K562 (cell line): Measurements from ENCODE around the gene MMRN2. TPM values are rescaled to one million over a fixed set of nuclear protein-coding genes. Genes with fewer than 3 reads are reported as not detected.

Source experiments
- BACH1 ChIP-seq: fragments of 200-800 bp; sonication (Bioruptor generic); IDR thresholded peaks from 2 replicates; pipeline ENCODE4 v1.6.1; 2016; ENCODE audit warnings: missing genetic modification characterization, missing compliant biosample characterization
- C11orf30 ChIP-seq: fragments of 450-650 bp; IDR thresholded peaks from 2 replicates; pipeline ENCODE4 v1.6.1; 2016; ENCODE audit warnings: low read depth, mild to moderate bottlenecking
- CBFA2T2 ChIP-seq: fragments of 450-650 bp; conservative IDR thresholded peaks from 2 replicates; pipeline ENCODE4 v1.6.1; 2017; ENCODE audit warnings: mild to moderate bottlenecking
- CTBP1 ChIP-seq: fragments of 450-650 bp; IDR thresholded peaks from 2 replicates; pipeline ENCODE4 v1.6.1; 2016; ENCODE audit warnings: borderline replicate concordance
- DDX20 ChIP-seq: fragments of 450-650 bp; IDR thresholded peaks from 2 replicates; pipeline ENCODE4 v1.6.1; 2016; ENCODE audit warnings: missing genetic modification characterization, low read depth, mild to moderate bottlenecking, missing compliant biosample characterization, moderate library complexity
- EP400 ChIP-seq: fragments of 450-650 bp; IDR thresholded peaks from 2 replicates; pipeline ENCODE4 v1.6.1; 2017; ENCODE audit warnings: antibody characterized with exemption, mild to moderate bottlenecking, moderate library complexity
- GATAD2A ChIP-seq: fragments of 450-650 bp; IDR thresholded peaks from 2 replicates; pipeline ENCODE4 v1.6.1; 2017
- HDAC1 ChIP-seq, 2 experiments: fragments of 450-650 bp; IDR thresholded peaks; 2 replicates each; pipeline ENCODE4 v1.6.1; 2016 to 2017; ENCODE audit warnings: inconsistent platforms in 1 of 2, mild to moderate bottlenecking in 1 of 2, moderate library complexity in 1 of 2
- KDM1A ChIP-seq, 2 experiments: fragments of 450-650 bp; IDR thresholded peaks; 2 replicates each; pipeline ENCODE4 v1.6.1; 2016; ENCODE audit warnings: mild to moderate bottlenecking in 2 of 2
- NR2C1 ChIP-seq, 2 experiments: fragments of 450-650 bp; IDR thresholded peaks; 2 replicates each; pipeline ENCODE4 v1.6.1; 2017; ENCODE audit warnings: mild to moderate bottlenecking in 2 of 2, antibody characterized with exemption in 1 of 2, inconsistent platforms in 1 of 2, missing compliant biosample characterization in 1 of 2, missing genetic modification characterization in 1 of 2
- PML ChIP-seq: IDR thresholded peaks from 2 replicates; pipeline ENCODE4 v1.6.1; 2012; ENCODE audit warnings: low read length, inconsistent platforms
- RBM14 ChIP-seq: fragments of 200-400 bp; formaldehyde crosslinking; IDR thresholded peaks from 2 replicates; pipeline ENCODE4 v1.6.1; 2018; ENCODE audit warnings: low read depth, mild to moderate bottlenecking, low read length, moderate library complexity, borderline replicate concordance; ENCODE audit not compliant: insufficient read depth
- SNIP1 ChIP-seq: fragments of 450-650 bp; IDR thresholded peaks from 2 replicates; pipeline ENCODE4 v1.7.1; 2017; ENCODE audit warnings: low read depth, mild to moderate bottlenecking
- WHSC1 ChIP-seq: IDR thresholded peaks from one replicate; pipeline ENCODE4 v1.6.1; 2012; ENCODE audit warnings: low read length, control low read depth, inconsistent platforms
- YBX1 ChIP-seq: fragments of 450-650 bp; IDR thresholded peaks from 2 replicates; pipeline ENCODE4 v1.7.1; 2016; ENCODE audit warnings: mild to moderate bottlenecking
- ZNF584 ChIP-seq: fragments of 200-800 bp; sonication (Bioruptor generic); IDR thresholded peaks from 2 replicates; pipeline ENCODE4 v1.6.1; 2016; ENCODE audit warnings: low read depth, mild to moderate bottlenecking, missing genetic modification characterization, missing compliant biosample characterization
- ZNF586 ChIP-seq: fragments of 450-650 bp; formaldehyde crosslinking; conservative IDR thresholded peaks from 2 replicates; pipeline ENCODE4 v1.4.0; 2020; ENCODE audit warnings: mild to moderate bottlenecking, moderate library complexity
- ZNF75A ChIP-seq: fragments of 450-650 bp; formaldehyde crosslinking; IDR thresholded peaks from 2 replicates; pipeline ENCODE4 v1.4.0; 2020; ENCODE audit warnings: mild to moderate bottlenecking
- ZNF766 ChIP-seq: fragments of 200-800 bp; sonication (Bioruptor generic); conservative IDR thresholded peaks from 2 replicates; pipeline ENCODE4 v1.6.1; 2016; ENCODE audit warnings: missing genetic modification characterization, missing compliant biosample characterization
- polyA plus RNA-seq, 8 experiments: library from polyadenylated mRNA; depleted of rRNA in 4 of 8; stranded (reverse) in 5 of 8; unstranded in 3 of 8; fragments of >200 nt; fragmentation: Nextera tagmentation in 2 of 8; fragmentation: Illumina TruSeq in 1 of 8; extraction: Ambion mirVana in 2 of 8; extraction: Trizol in 1 of 8; gene quantifications; 2 replicates each; pipeline versions ENCODE4 v1.2.1 to v1.2.3, GENCODE V29; 2011 to 2014; ENCODE audit warnings: inconsistent platforms in 1 of 8, missing spikeins in 1 of 8
- total RNA-seq, 7 experiments: library from RNA; depleted of rRNA in 6 of 7; stranded (reverse); fragments of >200 nt in 6 of 7; fragmentation: Illumina TruSeq in 2 of 7; extraction: Trizol in 2 of 7; gene quantifications; 2 replicates each; pipeline versions ENCODE4 v1.2.1 to v1.2.3, GENCODE V29; 2011 to 2021; ENCODE audit warnings: low replicate concordance in 1 of 7
- TF ChIP-seq, protein P1 (sequence below): fragments of 450-650 bp; IDR thresholded peaks from 2 replicates; pipeline ENCODE4 v1.6.1; 2018; ENCODE audit not compliant: partially characterized antibody
- TF ChIP-seq, protein P2 (sequence below), 2 experiments: fragments of 450-650 bp in 1 of 2; IDR thresholded peaks; 2 replicates each; pipeline ENCODE4 v1.6.1; 2011 to 2017; ENCODE audit warnings: low read depth in 2 of 2, antibody characterized with exemption in 1 of 2, borderline replicate concordance in 1 of 2, low read length in 1 of 2, mild to moderate bottlenecking in 1 of 2, mixed read lengths in 1 of 2; ENCODE audit not compliant: control insufficient read depth in 1 of 2

The MMRN2 gene
- total and polyA plus RNA-seq, 9 of the 15 experiments (the other 6 are each of a cell fraction or from before 2014, with no cell fraction given): 0.07 to 2.0 (median 1.2) TPM

DNA sequence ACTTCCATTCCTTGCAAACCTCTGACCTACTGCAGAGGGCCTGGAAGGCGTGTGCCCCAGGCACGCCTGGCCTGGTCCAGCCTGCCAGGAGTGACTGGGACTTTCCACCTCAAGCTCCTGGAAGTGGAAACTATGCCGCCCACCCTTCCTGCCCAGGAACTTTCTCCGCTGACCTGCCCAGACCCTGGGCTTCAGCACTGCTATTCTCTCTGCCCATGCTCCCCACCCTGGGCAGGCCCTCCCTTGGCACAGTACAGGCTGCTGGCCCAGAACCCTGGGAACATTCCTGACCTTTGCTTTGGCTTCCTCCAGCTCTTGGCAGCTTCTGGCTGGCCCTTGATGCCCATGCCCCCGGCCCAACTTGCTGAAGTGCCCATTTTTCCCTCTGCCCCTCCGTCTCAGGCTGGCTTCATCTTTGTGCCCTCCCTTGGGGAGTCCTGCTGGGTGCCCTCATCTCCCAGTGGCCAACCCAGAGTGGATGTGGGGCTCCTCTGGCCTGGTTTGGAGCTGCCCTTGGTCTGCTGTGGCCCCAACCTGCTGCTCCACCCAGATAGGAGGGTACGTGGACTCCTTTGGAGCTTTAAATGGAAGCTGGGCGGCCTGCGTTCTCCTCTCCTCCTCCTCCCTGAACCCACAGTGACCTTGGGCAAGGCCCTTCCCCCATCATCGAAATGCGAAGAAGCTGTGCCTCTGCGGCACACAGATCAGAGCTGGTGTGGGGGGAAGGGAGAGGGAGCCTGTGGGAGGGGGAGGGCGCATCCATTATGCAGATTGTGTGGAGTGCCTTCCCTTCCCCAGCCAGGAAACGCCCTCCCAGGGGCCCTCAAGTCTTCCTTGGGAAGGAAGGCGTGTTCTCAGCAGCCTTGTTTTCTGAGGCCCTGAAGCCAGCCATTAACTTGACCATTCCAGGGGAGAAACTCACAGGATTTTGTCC lies 3.4 kb downstream of the MMRN2 start (continued):
- TF ChIP-seq C11orf30 (no peak), WHSC1 (no peak), PML (no peak), SNIP1 (no peak), ZNF586 (no peak), NR2C1 (IDR thresholded peaks at IDR 0.05) (peak; percentile 63; the same call in 1 of the 2 replicates), NR2C1 (tag; IDR thresholded peaks at IDR 0.05) (no peak), CTBP1 (peak; percentile 38; the same call in 1 of the 2 replicates), EP400 (peak; percentile 23; the same call in 1 of the 2 replicates), ZNF766 (no peak), KDM1A (IDR thresholded peaks at IDR 0.05) (peak; percentile 20 to 73; a peak in 1 of 4 replicates), HDAC1 (IDR thresholded peaks at IDR 0.05) (peak in 1 of 2 experiments; percentile 15; a peak in 1 of 4 replicates), DDX20 (tag) (no peak), CBFA2T2 (0 out of 2 replicates have a peak, but pooled peaks have one; percentile 23), ZNF75A (CRISPR knock-in tag) (no peak), ZNF584 (CRISPR knock-in tag) (no peak), YBX1 (no peak), BACH1 (no peak), GATAD2A (no peak), RBM14 (no peak)
- TF ChIP-seq, protein P1, sequence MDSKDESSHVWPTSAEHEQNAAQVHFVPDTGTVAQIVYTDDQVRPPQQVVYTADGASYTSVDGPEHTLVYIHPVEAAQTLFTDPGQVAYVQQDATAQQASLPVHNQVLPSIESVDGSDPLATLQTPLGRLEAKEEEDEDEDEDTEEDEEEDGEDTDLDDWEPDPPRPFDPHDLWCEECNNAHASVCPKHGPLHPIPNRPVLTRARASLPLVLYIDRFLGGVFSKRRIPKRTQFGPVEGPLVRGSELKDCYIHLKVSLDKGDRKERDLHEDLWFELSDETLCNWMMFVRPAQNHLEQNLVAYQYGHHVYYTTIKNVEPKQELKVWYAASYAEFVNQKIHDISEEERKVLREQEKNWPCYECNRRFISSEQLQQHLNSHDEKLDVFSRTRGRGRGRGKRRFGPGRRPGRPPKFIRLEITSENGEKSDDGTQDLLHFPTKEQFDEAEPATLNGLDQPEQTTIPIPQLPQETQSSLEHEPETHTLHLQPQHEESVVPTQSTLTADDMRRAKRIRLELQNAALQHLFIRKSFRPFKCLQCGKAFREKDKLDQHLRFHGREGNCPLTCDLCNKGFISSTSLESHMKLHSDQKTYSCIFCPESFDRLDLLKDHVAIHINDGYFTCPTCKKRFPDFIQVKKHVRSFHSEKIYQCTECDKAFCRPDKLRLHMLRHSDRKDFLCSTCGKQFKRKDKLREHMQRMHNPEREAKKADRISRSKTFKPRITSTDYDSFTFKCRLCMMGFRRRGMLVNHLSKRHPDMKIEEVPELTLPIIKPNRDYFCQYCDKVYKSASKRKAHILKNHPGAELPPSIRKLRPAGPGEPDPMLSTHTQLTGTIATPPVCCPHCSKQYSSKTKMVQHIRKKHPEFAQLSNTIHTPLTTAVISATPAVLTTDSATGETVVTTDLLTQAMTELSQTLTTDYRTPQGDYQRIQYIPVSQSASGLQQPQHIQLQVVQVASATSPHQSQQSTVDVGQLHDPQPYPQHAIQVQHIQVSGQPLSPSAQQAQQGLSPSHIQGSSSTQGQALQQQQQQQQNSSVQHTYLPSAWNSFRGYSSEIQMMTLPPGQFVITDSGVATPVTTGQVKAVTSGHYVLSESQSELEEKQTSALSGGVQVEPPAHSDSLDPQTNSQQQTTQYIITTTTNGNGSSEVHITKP: peak; percentile 22
- TF ChIP-seq, protein P2, sequence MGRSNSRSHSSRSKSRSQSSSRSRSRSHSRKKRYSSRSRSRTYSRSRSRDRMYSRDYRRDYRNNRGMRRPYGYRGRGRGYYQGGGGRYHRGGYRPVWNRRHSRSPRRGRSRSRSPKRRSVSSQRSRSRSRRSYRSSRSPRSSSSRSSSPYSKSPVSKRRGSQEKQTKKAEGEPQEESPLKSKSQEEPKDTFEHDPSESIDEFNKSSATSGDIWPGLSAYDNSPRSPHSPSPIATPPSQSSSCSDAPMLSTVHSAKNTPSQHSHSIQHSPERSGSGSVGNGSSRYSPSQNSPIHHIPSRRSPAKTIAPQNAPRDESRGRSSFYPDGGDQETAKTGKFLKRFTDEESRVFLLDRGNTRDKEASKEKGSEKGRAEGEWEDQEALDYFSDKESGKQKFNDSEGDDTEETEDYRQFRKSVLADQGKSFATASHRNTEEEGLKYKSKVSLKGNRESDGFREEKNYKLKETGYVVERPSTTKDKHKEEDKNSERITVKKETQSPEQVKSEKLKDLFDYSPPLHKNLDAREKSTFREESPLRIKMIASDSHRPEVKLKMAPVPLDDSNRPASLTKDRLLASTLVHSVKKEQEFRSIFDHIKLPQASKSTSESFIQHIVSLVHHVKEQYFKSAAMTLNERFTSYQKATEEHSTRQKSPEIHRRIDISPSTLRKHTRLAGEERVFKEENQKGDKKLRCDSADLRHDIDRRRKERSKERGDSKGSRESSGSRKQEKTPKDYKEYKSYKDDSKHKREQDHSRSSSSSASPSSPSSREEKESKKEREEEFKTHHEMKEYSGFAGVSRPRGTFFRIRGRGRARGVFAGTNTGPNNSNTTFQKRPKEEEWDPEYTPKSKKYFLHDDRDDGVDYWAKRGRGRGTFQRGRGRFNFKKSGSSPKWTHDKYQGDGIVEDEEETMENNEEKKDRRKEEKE (IDR thresholded peaks at IDR 0.05; ENCODE audit: borderline replicate concordance in 1 of 2, control insufficient read depth in 1 of 2, low read depth in 2 of 2, low read length in 1 of 2): no peak
